ENCODE measurements around the gene GPR155.

The GPR155 gene

GRCh38 chr2:174385201-174385600, 101.6 kb downstream of the GPR155 start:
- DNase-seq (ENCODE audit: low read depth): no peak
- TF ChIP-seq, protein P1, sequence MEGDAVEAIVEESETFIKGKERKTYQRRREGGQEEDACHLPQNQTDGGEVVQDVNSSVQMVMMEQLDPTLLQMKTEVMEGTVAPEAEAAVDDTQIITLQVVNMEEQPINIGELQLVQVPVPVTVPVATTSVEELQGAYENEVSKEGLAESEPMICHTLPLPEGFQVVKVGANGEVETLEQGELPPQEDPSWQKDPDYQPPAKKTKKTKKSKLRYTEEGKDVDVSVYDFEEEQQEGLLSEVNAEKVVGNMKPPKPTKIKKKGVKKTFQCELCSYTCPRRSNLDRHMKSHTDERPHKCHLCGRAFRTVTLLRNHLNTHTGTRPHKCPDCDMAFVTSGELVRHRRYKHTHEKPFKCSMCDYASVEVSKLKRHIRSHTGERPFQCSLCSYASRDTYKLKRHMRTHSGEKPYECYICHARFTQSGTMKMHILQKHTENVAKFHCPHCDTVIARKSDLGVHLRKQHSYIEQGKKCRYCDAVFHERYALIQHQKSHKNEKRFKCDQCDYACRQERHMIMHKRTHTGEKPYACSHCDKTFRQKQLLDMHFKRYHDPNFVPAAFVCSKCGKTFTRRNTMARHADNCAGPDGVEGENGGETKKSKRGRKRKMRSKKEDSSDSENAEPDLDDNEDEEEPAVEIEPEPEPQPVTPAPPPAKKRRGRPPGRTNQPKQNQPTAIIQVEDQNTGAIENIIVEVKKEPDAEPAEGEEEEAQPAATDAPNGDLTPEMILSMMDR (IDR thresholded peaks at IDR 0.05; ENCODE audit: low read depth, low read length, missing control alignments): no peak
- in situ Hi-C loops (cut with HindIII; ENCODE audit: low sequenced_read_pairs): no loop called here
- no peak overlapping the region for H3K4me3 ChIP-seq (ENCODE audit: low read depth, low read length)

- in situ Hi-C loops (cut with HindIII; ENCODE audit: low sequenced_read_pairs): no loop called here
- TF ChIP-seq, protein P1 (IDR thresholded peaks at IDR 0.05; ENCODE audit: low read depth, low read length, missing control alignments): no peak
- DNase-seq (ENCODE audit: low read depth): no peak
- H3K4me3 ChIP-seq (ENCODE audit: low read depth, low read length): no peak overlapping the region
Observed at GRCh38 chr2:174383796-174384195, 103.0 kb downstream of the GPR155 start.

Data from astrocyte of the cerebellum (primary cell).